Heart left ventricle (tissue), 16 donors: ENCODE measurements around the gene NEUROG1. TPM values are rescaled to one million over a fixed set of nuclear protein-coding genes. Genes with fewer than 3 reads are reported as not detected.

Source experiments
- ATAC-seq, 4 donors: fragments of 200-7000 bp; cut with Tn5 transposase; one replicate each; pipeline ENCODE4 v1.9.1; 2020 to 2022; ENCODE audit warnings: moderate library complexity in 4 of 4, mild to moderate bottlenecking in 3 of 4, moderate number of reproducible peaks in 1 of 4
- DNase-seq, 5 donors: peaks; one replicate each; pipeline ENCODE4 v3.0.0-alpha.2; 2020
- H3K27ac ChIP-seq, 12 donors: fragments of 200-600 bp; sonication (generic) in 4 of 12; one replicate each; pipeline versions ENCODE4 v1.5.0 to v1.8.0; 2016 to 2022; ENCODE audit warnings: mild to moderate bottlenecking in 2 of 12
- H3K27me3 ChIP-seq, 9 donors: fragments of 200-600 bp; sonication (generic) in 2 of 9; one replicate each; pipeline versions ENCODE4 v1.5.1 to v1.8.0; 2016 to 2022; ENCODE audit warnings: mild to moderate bottlenecking in 3 of 9
- H3K36me3 ChIP-seq, 9 donors: fragments of 200-600 bp; sonication (generic) in 2 of 9; one replicate each; pipeline versions ENCODE4 v1.5.0 to v1.8.0; 2018 to 2022; ENCODE audit warnings: mild to moderate bottlenecking in 2 of 9
- H3K4me1 ChIP-seq, 12 donors: fragments of 200-600 bp; sonication (generic) in 4 of 12; one replicate each; pipeline versions ENCODE4 v1.5.0 to v1.8.0; 2016 to 2022; ENCODE audit warnings: mild to moderate bottlenecking in 3 of 12
- H3K4me3 ChIP-seq, 12 donors: fragments of 200-600 bp; sonication (generic) in 4 of 12; one replicate each; pipeline versions ENCODE4 v1.5.0 to v1.8.0; 2017 to 2022; ENCODE audit warnings: mild to moderate bottlenecking in 9 of 12, moderate library complexity in 4 of 12
- H3K9me3 ChIP-seq, 12 donors: fragments of 200-600 bp; sonication (generic) in 4 of 12; one replicate each; pipeline versions ENCODE4 v1.5.0 to v1.8.0; 2016 to 2022; ENCODE audit warnings: mild to moderate bottlenecking in 1 of 12
- CTCF ChIP-seq, 12 donors: fragments of 200-600 bp; sonication (generic) in 4 of 12; IDR thresholded peaks; one replicate each; pipeline versions ENCODE4 v1.5.0 to v1.8.0; 2018 to 2022; ENCODE audit warnings: antibody characterized with exemption in 12 of 12, mild to moderate bottlenecking in 5 of 12
- POLR2A ChIP-seq, 2 donors: fragments of 450-650 bp; IDR thresholded peaks; one replicate each; pipeline ENCODE4 v1.6.1; 2017; ENCODE audit warnings: antibody characterized with exemption in 2 of 2, mild to moderate bottlenecking in 2 of 2, moderate library complexity in 2 of 2
- WGBS, 4 donors: extraction: QIAGEN DNeasy Blood & Tissue Kit in 2 of 4; methylation state at CpG; one replicate each; pipeline versions ENCODE4 v1.1.5 to v1.1.7; 2013 to 2018; 5-methylcytosine and 5-hydroxymethylcytosine counted together
- intact Hi-C, 10 donors: fragments of 100-400 bp; cut with DNase I; formaldehyde crosslinking; loops; one replicate each; pipeline versions ENCODE4 v1.11.1 to v1.14.2; 2022
- polyA plus RNA-seq, 2 donors: library from polyadenylated mRNA; stranded (reverse); fragments of 200-250 nt; gene quantifications; one replicate each; pipeline ENCODE4 v1.2.3, GENCODE V29; 2013
- total RNA-seq, 9 donors: library from RNA; depleted of rRNA in 2 of 9; stranded (reverse); fragments of >200 nt in 2 of 9; fragmentation: NEBNext Ultra II Directional in 3 of 9; extraction: Animal tissue kit (Norgen Biotek cat#: 25700) in 3 of 9; gene quantifications; one replicate each; pipeline versions ENCODE4 v1.1.0 to v1.2.4, GENCODE V29; 2016 to 2023
- donor health status: ischemic (EF 13 %, LVEDD 7.1; RV severe dilation, severe dysfunction).
- donor health status: healthy with polysubstance abuse.
- donor health status: DM: no; HTN: yes; CAD: no.
- donor health status: DM: no; HTN: no; CAD: no.
- donor health status: ischemic (EF 25% LVEDD 6.9; RV normal size, moderate dysfunction).
- donor health status: ischemic (EF 25% LVEDD 5.7; RV mildly dilated, moderate dysfunction).
- donor health status: healthy.
- donor health status: DM: yes; HTN: yes; CAD: no.
- donor health status: ischemic (EF 35%, LVEDD 5.7; RV mildly dilated, moderate dysfunction).
- donor health status: nonischemic (EF 11% LVEDD 7.7; RV severe dilation, severe dysfunction).
- donor health status: DM: yes; HTN: yes; CAD: no.
- donor health status: PGD.
- donor health status: ischemic (EF 29% LVEDD 5.4; RV normal size, mild dysfunction).
- donor health status: nonischemic (EF 23%, LVEDD 6.1; RV moderate dilation, normal function).

Gene NEUROG1
- total and polyA plus RNA-seq, 11 donors = not detected

- peaks cover 0 to 24% (median 0%) of the 10 kb centered on the region in 12 donors for H3K9me3 ChIP-seq
- DNase-seq = no peak
- no peak for ATAC-seq
- H3K27me3 ChIP-seq = peaks cover 19 to 65% (median 28%) of the 10 kb centered on the region in 9 donors
- H3K4me1 ChIP-seq = peaks cover 0 to 11% (median 0%) of the 10 kb centered on the region in 12 donors
- no peaks in the 10 kb centered on the region for H3K36me3 ChIP-seq
- WGBS, 4 donors = 87 to 93% (median 90%) methylated on average over 10 of the region's 10 CpGs
- no peak overlapping the region for H3K27ac ChIP-seq
- H3K4me3 ChIP-seq = no peak overlapping the region
- TF ChIP-seq POLR2A (IDR thresholded peaks at IDR 0.05) (no peak), CTCF (IDR thresholded peaks at IDR 0.05) (no peak)
- intact Hi-C loops = no loop called here
Observed at GRCh38 chr5:135574493-135574892, 38.7 kb upstream of the NEUROG1 start.

- no peak for TF ChIP-seq POLR2A (IDR thresholded peaks at IDR 0.05)
- no peak for TF ChIP-seq CTCF (IDR thresholded peaks at IDR 0.05)
- ATAC-seq (no peak), DNase-seq (no peak)
- no peak overlapping the region for H3K4me3 ChIP-seq
- peaks cover 0 to 51% (median 6%) of the 10 kb centered on the region in 9 donors for H3K27me3 ChIP-seq
- no peaks in the 10 kb centered on the region for H3K4me1 ChIP-seq
- H3K27ac ChIP-seq = no peak overlapping the region
- H3K36me3 ChIP-seq = no peaks in the 10 kb centered on the region
- intact Hi-C loops = no loop called here
- peaks cover 0 to under 1% (median 0%) of the 10 kb centered on the region in 12 donors for H3K9me3 ChIP-seq
- WGBS, 4 donors = 80 to 90% (median 83%) methylated on average over 9 of the region's 9 CpGs
Observed at GRCh38 chr5:135571902-135572301, 36.1 kb upstream of the NEUROG1 start.

GRCh38 chr5:135571066-135571609, 35.4 kb upstream of the NEUROG1 start:
- H3K27me3 ChIP-seq = peaks cover 0 to 50% (median 6%) of the 10 kb centered on the region in 9 donors
- DNase-seq = no peak

GRCh38 chr5:135570453-135570764, 34.6 kb upstream of the NEUROG1 start:
- no peak overlapping the region for H3K27ac ChIP-seq
- H3K4me1 ChIP-seq = no peaks in the 10 kb centered on the region
- 14 to 19% (median 16%) methylated on average over 3 of the region's 3 CpGs for WGBS, 4 donors
- H3K36me3 ChIP-seq = no peaks in the 10 kb centered on the region
- H3K9me3 ChIP-seq = no peaks in the 10 kb centered on the region
- no peak for TF ChIP-seq CTCF (IDR thresholded peaks at IDR 0.05)
- no peak for TF ChIP-seq POLR2A (IDR thresholded peaks at IDR 0.05)
- ATAC-seq = no peak
- intact Hi-C loops = no loop called here
- DNase-seq = no peak
- peaks cover 0 to 50% (median 2%) of the 10 kb centered on the region in 9 donors for H3K27me3 ChIP-seq
- H3K4me3 ChIP-seq = no peak overlapping the region

More at GRCh38 chr5:135571066-135571609, 35.4 kb upstream of the NEUROG1 start:
- Histone ChIP-seq H3K27ac (no peak overlapping the region), H3K4me1 (no peaks in the 10 kb centered on the region), H3K4me3 (no peak overlapping the region), H3K36me3 (no peaks in the 10 kb centered on the region), H3K9me3 (no peaks in the 10 kb centered on the region)
- WGBS, 4 donors = 76 to 81% (median 79%) methylated on average over 10 of the region's 10 CpGs
- ATAC-seq = no peak
- intact Hi-C loops = no loop called here
- TF ChIP-seq CTCF (IDR thresholded peaks at IDR 0.05) = no peak
- TF ChIP-seq POLR2A (IDR thresholded peaks at IDR 0.05) = no peak
